Measurements from ENCODE around the gene IFT81.

DNA sequence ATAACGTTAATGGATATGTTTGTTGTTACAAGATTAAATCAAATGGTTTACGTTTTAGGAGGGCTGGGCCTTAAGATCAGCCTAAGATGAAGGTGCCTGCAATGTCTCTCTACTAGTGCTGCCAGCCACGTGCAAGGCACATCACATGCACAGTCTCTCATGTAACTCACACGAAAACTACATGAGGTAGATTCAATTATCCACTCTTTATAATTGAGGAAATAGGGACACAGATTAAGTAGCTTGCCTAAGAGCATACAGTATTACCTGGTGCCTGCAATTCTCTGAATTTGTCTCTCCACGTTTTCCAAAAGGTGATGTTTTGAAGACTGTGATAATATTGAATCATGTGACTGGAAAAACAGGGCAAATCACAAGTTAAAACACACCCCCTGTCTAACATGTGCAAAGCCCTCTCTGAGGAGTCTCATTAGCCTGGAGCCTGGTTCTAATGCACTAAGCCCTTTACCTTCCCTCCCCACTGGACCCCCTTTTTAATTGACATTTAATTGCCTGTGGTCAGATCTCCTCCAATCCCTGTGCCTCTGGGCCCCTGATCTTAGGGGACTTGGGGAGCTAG, 142.3 kb downstream of the IFT81 start:
- TF ChIP-seq EGR1 (IDR thresholded peaks at IDR 0.05; ENCODE audit: low read depth) = no peak
- TF ChIP-seq, protein P1, sequence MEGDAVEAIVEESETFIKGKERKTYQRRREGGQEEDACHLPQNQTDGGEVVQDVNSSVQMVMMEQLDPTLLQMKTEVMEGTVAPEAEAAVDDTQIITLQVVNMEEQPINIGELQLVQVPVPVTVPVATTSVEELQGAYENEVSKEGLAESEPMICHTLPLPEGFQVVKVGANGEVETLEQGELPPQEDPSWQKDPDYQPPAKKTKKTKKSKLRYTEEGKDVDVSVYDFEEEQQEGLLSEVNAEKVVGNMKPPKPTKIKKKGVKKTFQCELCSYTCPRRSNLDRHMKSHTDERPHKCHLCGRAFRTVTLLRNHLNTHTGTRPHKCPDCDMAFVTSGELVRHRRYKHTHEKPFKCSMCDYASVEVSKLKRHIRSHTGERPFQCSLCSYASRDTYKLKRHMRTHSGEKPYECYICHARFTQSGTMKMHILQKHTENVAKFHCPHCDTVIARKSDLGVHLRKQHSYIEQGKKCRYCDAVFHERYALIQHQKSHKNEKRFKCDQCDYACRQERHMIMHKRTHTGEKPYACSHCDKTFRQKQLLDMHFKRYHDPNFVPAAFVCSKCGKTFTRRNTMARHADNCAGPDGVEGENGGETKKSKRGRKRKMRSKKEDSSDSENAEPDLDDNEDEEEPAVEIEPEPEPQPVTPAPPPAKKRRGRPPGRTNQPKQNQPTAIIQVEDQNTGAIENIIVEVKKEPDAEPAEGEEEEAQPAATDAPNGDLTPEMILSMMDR (IDR thresholded peaks at IDR 0.05 in 2 of 3, conservative IDR thresholded peaks at IDR 0.05 in 1 of 3; ENCODE audit: borderline replicate concordance in 1 of 3, insufficient read depth in 1 of 3, low read depth in 2 of 3, low read length in 2 of 3) = no peak

Data from HCT116 (cell line).